ENCODE results near the gene SLC44A4. TPM values are rescaled to one million over a fixed set of nuclear protein-coding genes. Genes with fewer than 3 reads are reported as not detected.
"Not testable (repeated sequence)": the region's sequence is repeated elsewhere in the genome, so short reads cannot be mapped to it uniquely, and the experiment has no call there.

The SLC44A4 gene
- total and polyA plus RNA-seq, 8 donors: 9.6 to 78.8 (median 21.1) TPM

DNA sequence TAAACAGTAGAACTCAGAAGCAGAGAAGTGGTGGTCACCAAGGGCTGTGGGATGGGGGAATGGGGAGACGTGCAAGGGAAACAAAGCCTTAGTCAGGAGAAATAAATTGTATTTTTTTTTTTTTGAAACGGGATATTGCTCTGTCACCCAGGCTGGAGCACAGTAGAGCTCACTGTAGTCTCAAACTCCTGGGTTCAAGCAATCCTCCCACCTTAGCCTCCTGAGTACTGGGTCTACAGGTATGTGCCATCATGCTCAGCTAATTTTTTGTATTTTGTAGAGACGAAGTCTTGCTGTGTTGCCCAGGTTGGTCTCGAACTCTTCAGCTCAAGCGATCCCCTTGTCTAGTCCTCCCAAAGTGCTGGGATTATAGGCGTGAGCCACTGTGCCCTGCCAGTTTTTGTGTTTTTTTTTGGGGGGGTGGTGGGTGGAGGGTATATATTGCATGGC, 47.9 kb downstream of the SLC44A4 start:
- no peaks in the 10 kb centered on the region for H3K9me3 ChIP-seq
- H3K4me3 ChIP-seq: peak overlapping the region; percentile 42 to 56
- intact Hi-C loops (cut with DNase I): no loop called here
- H3K36me3 ChIP-seq: no peaks in the 10 kb centered on the region
- peak overlapping the region; percentile 84 for H3K27ac ChIP-seq
- no peak for DNase-seq
- H3K4me1 ChIP-seq: peaks cover 25 to 52% of the 10 kb centered on the region in 2 donors
- ATAC-seq: no peak
- TF ChIP-seq, protein P1, sequence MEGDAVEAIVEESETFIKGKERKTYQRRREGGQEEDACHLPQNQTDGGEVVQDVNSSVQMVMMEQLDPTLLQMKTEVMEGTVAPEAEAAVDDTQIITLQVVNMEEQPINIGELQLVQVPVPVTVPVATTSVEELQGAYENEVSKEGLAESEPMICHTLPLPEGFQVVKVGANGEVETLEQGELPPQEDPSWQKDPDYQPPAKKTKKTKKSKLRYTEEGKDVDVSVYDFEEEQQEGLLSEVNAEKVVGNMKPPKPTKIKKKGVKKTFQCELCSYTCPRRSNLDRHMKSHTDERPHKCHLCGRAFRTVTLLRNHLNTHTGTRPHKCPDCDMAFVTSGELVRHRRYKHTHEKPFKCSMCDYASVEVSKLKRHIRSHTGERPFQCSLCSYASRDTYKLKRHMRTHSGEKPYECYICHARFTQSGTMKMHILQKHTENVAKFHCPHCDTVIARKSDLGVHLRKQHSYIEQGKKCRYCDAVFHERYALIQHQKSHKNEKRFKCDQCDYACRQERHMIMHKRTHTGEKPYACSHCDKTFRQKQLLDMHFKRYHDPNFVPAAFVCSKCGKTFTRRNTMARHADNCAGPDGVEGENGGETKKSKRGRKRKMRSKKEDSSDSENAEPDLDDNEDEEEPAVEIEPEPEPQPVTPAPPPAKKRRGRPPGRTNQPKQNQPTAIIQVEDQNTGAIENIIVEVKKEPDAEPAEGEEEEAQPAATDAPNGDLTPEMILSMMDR (IDR thresholded peaks at IDR 0.05): no peak
- no peaks in the 10 kb centered on the region for H3K27me3 ChIP-seq

DNA sequence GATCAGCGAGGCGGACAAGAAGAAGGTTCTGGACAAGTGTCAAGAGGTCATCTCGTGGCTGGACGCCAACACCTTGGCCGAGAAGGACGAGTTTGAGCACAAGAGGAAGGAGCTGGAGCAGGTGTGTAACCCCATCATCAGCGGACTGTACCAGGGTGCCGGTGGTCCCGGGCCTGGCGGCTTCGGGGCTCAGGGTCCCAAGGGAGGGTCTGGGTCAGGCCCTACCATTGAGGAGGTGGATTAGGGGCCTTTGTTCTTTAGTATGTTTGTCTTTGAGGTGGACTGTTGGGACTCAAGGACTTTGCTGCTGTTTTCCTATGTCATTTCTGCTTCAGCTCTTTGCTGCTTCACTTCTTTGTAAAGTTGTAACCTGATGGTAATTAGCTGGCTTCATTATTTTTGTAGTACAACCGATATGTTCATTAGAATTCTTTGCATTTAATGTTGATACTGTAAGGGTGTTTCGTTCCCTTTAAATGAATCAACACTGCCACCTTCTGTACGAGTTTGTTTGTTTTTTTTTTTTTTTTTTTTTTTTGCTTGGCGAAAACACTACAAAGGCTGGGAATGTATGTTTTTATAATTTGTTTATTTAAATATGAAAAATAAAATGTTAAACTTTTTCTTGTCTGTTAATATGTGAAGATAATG, 49.0 kb downstream of the SLC44A4 start:
- Histone ChIP-seq H3K9me3 (no peaks in the 10 kb centered on the region), H3K4me1 (peaks cover 29 to 58% of the 10 kb centered on the region in 2 donors), H3K27me3 (no peaks in the 10 kb centered on the region), H3K27ac (peak overlapping the region; percentile 84), H3K4me3 (peak overlapping the region; percentile 42 to 56), H3K36me3 (no peaks in the 10 kb centered on the region)
- TF ChIP-seq, protein P1 (IDR thresholded peaks at IDR 0.05): no peak
- ATAC-seq (peak; percentile 0), DNase-seq (peak in 3 of 4 donors; percentile 44 to 65 (median 63))
- intact Hi-C loops (cut with DNase I): no loop called here

DNA sequence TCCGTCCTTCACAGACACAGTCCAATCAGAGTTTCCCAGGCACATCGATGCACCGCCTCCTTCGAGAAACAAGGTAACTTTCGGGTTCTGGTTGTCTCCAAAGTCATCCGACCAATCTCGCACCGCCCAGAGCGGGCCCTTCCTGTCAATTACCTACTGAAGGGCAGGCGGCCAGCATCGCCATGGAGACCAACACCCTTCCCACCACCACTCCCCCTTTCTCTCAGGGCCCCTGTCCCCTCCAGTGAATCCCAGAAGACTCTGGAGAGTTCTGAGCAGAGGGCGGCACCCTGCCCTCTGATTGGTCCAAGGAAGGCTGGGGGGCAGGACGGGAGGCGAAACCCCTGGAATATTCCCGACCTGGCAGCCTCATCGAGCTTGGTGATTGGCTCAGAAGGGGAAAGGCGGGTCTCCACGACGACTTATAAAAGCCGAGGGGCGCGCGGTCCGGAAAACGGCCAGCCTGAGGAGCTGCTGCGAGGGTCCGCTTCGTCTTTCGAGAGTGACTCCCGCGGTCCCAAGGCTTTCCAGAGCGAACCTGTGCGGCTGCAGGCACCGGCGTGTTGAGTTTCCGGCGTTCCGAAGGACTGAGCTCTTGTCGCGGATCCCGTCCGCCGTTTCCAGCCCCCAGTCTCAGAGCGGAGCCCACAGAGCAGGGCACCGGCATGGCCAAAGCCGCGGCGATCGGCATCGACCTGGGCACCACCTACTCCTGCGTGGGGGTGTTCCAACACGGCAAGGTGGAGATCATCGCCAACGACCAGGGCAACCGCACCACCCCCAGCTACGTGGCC, 51.3 kb downstream of the SLC44A4 start, which contains the start of gene HSPA1B:
Gene HSPA1B, plus strand, starts transcription at position 453 of the 794 bp plus-strand sequence. Its CDS starts 213 bp downstream, at position 666.
- DNase-seq (peak; percentile 97 to 100 (median 99)), ATAC-seq (peak; percentile 70)
- Histone ChIP-seq H3K27ac (peak within 1 kb of the TSS; percentile 92 to 98), H3K27me3 (no peaks in the 10 kb centered on the region), H3K9me3 (no peaks in the 10 kb centered on the region), H3K4me3 (peak within 1 kb of the TSS; percentile 19 to 62), H3K36me3 (no peaks in the 10 kb centered on the region), H3K4me1 (peaks cover 25 to 63% of the 10 kb centered on the region in 2 donors)
- intact Hi-C loops (cut with DNase I): no loop called here
- TF ChIP-seq, protein P1 (IDR thresholded peaks at IDR 0.05): no peak

DNA sequence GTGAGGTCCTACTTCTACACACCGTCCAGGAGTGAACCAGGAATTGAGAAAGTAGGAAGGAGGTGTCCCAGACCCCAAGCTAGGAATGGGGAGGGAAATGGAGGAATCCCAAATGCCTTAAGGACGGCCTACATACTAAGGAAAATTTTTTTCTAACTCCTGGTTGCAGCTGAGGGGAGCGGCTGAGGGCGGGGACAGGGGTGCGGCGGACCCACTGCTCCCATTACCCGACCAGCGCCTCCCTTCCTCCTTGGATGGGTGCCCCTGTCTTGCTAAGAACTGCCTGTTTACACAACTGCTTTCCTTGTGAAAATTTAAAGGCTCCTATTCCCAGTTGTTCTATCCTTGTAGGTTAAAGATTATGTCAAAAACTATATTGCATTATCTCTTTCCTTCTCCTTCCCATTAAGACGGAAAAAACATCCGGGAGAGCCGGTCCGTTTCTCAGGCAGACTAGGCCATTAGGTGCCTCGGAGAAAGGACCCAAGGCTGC, 52.0 kb downstream of the SLC44A4 start:
- peak overlapping the region; percentile 92 to 98 for H3K27ac ChIP-seq
- TF ChIP-seq, protein P1 (IDR thresholded peaks at IDR 0.05): no peak
- no peaks in the 10 kb centered on the region for H3K9me3 ChIP-seq
- H3K4me1 ChIP-seq: peaks cover 22 to 60% of the 10 kb centered on the region in 2 donors
- DNase-seq (peak in 3 of 4 donors; percentile 89 to 91 (median 90)), ATAC-seq (peak; percentile 30)
- H3K4me3 ChIP-seq: peak overlapping the region; percentile 19 to 62
- H3K36me3 ChIP-seq: no peaks in the 10 kb centered on the region
- no peaks in the 10 kb centered on the region for H3K27me3 ChIP-seq
- intact Hi-C loops (cut with DNase I): no loop called here

DNA sequence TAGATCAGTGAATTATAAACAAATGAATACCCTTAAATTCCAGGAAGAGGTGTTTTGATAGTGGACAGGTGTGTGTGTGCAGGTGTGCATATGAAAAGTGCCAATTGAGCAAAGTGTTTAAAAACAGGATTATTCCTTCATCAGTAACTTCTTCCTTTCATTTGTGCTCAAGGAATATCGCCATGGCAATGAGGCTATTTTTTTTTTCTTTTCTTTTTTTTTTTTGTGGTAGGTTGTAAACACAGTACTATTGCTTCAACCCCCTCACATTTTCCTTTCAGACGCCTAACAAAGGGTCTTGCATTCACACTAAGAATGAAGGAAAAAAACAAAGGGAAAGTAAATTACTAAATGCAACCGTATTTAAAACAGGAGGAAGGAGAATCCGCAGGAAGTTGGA, 53.2 kb downstream of the SLC44A4 start:
- Histone ChIP-seq H3K27ac (peak overlapping the region; percentile 92 to 98), H3K4me1 (peaks cover 12 to 57% of the 10 kb centered on the region in 2 donors), H3K4me3 (no peak overlapping the region), H3K27me3 (no peaks in the 10 kb centered on the region), H3K36me3 (no peaks in the 10 kb centered on the region), H3K9me3 (no peaks in the 10 kb centered on the region)
- DNase-seq (no peak), ATAC-seq (no peak)
- intact Hi-C loops (cut with DNase I): no loop called here
- TF ChIP-seq, protein P1 (IDR thresholded peaks at IDR 0.05): no peak

DNA sequence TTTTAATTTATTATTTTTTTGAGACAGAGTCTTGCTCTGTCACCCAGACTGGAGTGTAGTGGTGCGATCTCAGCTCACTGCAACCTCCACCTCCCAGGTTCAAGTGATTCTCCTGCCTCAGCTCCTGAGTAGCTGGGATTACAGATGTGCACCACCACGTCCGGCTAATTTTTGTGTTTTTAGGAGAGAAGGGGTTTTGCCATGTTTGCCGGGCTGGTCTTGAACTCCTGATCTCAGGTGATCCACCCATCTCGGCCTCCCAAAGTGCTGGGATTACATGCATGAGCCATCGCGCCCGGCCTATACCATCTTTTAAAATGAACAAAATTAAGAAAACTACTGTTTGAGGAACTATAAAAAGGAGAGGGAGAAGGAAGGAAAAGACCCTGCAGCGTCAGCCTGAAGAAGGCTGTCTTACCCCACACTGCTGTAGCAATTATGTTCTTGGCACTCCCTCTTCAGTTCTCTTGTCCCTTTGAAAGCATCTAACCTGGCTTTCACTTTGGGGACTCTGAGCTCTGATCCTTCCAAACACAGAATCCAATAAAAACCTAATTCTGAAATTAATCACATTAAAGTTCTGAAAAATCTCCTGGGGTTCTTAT, 55.1 kb downstream of the SLC44A4 start:
- H3K4me1 ChIP-seq: peaks cover 22 to 76% of the 10 kb centered on the region in 2 donors
- H3K4me3 ChIP-seq; H3K36me3 ChIP-seq; H3K9me3 ChIP-seq; DNase-seq; ATAC-seq; intact Hi-C loops (cut with DNase I); H3K27me3 ChIP-seq: not testable (repeated sequence)
- H3K27ac ChIP-seq: peak overlapping the region; percentile 92 to 98
